ENCODE results near the gene CCDC69.
A peak's percentile ranks its signal among the peaks of the same experiment; 100 is the strongest.

The CCDC69 gene

DNA sequence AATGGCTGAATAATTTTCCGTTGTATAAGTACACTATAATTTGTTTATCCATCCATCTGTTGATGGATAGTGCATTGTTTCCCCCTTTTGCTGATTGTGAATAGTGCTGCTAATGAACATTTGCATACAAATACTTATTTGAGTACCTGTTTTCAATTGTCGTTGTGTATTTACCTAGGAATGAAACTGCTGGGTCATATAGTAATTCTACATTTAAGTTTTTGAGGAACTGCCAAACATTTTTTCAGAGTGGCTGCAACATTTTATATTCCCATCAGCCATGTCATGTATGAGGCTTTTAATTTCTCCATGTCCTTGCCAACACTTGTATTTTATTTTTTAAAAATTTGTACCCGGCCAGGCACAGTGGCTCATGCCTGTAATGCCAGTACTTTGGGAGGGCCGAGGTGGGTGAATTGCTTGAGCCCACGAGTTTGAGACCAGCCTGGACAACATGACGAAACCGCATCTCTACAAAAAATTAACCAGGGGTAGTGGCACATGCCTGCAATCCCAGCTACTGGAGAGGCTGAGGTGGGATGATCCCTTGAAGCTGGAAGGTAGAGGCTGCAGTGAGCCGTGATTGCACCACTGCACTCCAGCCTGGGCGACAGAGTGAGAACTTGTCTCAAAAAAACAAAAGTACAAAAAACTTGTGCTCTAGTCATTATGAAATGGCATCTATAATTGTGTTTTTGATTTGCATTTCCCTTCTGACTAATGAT is 64.1 kb downstream of the CCDC69 start:
- no peak for TF ChIP-seq JUND (IDR thresholded peaks at IDR 0.05; ENCODE audit: low read depth)
- in situ Hi-C loops (cut with HindIII; ENCODE audit: low pct_unique_long_range_greater_than_20kb, low sequenced_read_pairs): no loop called here
- no peak for DNase-seq (ENCODE audit: low read depth in 1 of 2, low spot score in 1 of 2)

DNA sequence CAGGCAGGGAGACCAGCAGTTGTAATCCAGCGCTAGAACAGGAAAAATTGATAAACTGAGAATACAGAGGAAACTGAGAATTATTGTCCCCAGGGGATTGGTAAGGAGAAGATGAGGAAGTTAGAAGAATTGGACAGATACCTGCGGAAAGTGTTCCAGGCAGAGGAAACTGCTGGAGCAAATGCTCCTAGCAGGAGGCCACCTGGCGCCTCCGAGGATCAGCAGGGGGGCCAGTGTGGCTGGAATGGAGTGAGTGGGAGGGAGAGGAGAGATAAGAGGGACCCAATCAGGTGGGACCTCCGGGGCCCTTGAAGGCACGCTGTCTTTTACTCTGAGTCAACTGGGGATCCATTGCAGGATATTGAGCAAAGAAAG is 65.6 kb downstream of the CCDC69 start:
- no peak for TF ChIP-seq JUND (IDR thresholded peaks at IDR 0.05; ENCODE audit: low read depth)
- in situ Hi-C loops (cut with HindIII; ENCODE audit: low pct_unique_long_range_greater_than_20kb, low sequenced_read_pairs): no loop called here
- DNase-seq (ENCODE audit: low read depth in 1 of 2, low spot score in 1 of 2): no peak

DNA sequence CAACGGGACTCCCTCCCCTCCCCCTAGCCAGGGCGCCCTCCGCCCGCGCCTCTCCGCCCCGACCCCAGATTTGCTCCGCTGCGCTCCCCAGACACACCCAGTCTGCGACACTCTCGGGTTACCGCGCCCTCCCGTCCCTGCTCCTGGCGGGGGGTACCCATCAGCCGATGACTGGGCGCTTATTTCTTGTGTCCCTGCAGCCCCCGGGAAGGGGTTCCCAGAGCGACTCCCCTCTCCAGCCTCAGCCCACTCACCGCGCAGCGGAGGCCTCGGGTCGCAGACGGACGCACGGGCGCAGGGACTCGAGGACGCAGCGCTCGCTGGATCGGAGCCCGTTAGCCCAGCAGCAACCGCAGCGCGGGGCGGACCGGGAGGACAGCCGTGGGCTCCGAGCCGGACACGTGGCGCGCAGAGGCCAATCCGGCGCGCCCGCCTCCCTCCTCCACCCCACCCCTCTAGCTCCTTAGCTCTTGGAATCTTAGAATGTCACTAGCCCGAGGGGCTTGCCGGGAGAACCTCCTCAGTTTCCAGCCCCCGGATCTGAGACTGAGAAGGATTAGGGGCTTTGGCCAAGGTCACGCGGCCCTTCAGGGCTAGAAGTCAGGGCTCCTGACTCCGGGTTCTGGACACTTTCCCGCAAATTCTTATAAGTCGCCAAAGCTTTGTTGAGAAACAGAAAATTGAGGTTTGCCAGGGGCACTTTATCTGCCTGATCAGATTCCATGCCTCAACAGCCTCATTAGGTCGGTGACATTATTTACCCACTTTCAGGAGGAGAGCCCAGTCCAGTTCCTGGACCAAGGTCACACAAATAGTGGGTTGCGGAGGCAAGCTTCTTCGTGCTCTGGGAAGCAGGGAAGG is 66.2 kb downstream of the CCDC69 start, which contains the start of gene ANXA6:
Gene ANXA6 (minus strand): TSS at position 354 of the 861 bp plus-strand sequence. CDS start 9,878 bp downstream, outside the sequence.
- in situ Hi-C loops (cut with HindIII; ENCODE audit: low pct_unique_long_range_greater_than_20kb, low sequenced_read_pairs): no loop called here
- DNase-seq (ENCODE audit: low read depth in 1 of 2, low spot score in 1 of 2): peak; percentile 97 to 98
- peak; percentile 86 for TF ChIP-seq JUND (IDR thresholded peaks at IDR 0.05; ENCODE audit: low read depth)

GRCh38 chr5:151156507-151157420 is 67.1 kb downstream of the CCDC69 start:
- DNase-seq (ENCODE audit: low read depth in 1 of 2, low spot score in 1 of 2): peak in 1 of 2 experiments; percentile 38
- no peak for TF ChIP-seq JUND (IDR thresholded peaks at IDR 0.05; ENCODE audit: low read depth)
- in situ Hi-C loops (cut with HindIII; ENCODE audit: low pct_unique_long_range_greater_than_20kb, low sequenced_read_pairs): no loop called here

GRCh38 chr5:151155775-151156506 is 68.0 kb downstream of the CCDC69 start:
- in situ Hi-C loops (cut with HindIII; ENCODE audit: low pct_unique_long_range_greater_than_20kb, low sequenced_read_pairs): no loop called here
- no peak for TF ChIP-seq JUND (IDR thresholded peaks at IDR 0.05; ENCODE audit: low read depth)
- peak; percentile 36 to 46 for DNase-seq (ENCODE audit: low read depth in 1 of 2, low spot score in 1 of 2)

DNA sequence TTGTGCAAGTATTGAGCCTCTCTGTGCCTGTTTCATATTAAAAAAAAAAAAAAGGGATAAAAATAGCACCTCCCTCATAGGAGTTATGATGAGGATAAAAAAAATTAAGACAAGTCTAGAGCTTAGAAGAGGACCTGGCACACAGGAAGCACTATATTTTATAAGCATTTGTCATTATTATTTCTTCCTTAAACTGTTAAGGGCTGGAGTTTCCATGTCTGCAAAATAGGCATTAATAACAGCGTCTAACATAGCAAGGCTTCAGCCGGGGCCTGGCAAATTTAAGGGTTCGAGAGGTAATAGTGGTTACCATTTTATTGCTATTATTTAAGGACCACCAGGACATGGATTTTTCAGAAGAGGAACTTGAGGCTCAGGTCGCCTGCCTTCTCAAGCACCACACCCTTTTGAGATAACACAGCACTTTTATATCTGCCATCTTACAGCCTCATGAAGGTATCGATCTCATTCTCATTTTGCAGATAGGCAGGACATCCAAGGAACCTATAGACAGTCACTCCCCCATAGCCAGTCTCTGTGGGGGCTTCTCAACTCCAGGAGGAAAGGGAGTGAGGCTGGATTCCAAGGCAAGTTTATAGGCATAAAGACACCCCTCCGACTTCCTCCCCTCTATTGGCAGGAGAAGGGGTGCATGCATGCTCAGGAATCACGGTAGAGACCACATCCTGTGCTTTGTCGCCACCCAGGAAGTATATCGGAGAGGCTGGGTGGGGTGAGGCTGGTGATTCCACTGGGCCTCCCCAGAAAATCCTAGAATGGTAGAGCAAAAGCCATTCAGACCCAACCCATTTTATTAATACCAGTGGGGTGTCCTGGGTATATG is 68.7 kb downstream of the CCDC69 start:
- in situ Hi-C loops (cut with HindIII; ENCODE audit: low pct_unique_long_range_greater_than_20kb, low sequenced_read_pairs): no loop called here

GRCh38 chr5:151153766-151154272 is 70.1 kb downstream of the CCDC69 start:
- in situ Hi-C loops (cut with HindIII; ENCODE audit: low pct_unique_long_range_greater_than_20kb, low sequenced_read_pairs): no loop called here
- TF ChIP-seq JUND (IDR thresholded peaks at IDR 0.05; ENCODE audit: low read depth): no peak
- no peak for DNase-seq (ENCODE audit: low read depth in 1 of 2, low spot score in 1 of 2)

More for the DNA sequence above, 68.7 kb downstream of the CCDC69 start:
- no peak for TF ChIP-seq JUND (IDR thresholded peaks at IDR 0.05; ENCODE audit: low read depth)
- no peak for DNase-seq (ENCODE audit: low read depth in 1 of 2, low spot score in 1 of 2)

DNA sequence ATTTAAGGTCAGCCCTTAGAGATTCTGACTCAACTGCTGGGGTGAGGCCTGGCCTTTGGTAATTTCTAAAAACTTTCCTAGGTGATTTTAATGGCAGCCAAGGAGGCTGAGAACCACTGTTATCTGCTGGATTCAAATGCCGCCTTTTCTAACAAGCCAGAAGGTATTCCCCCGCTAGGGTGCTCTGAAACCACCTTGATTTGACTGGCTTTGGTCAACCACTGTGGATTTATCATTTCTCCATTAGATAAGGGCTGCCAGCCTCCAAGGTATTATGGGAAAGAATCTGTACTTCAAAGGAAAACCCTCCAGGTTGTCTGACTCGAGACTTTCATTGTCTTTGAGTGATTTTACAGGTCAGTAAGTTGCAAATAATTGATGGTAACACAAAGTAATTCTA is 70.6 kb downstream of the CCDC69 start:
- TF ChIP-seq JUND (IDR thresholded peaks at IDR 0.05; ENCODE audit: low read depth): no peak
- in situ Hi-C loops (cut with HindIII; ENCODE audit: low pct_unique_long_range_greater_than_20kb, low sequenced_read_pairs): no loop called here
- no peak for DNase-seq (ENCODE audit: low read depth in 1 of 2, low spot score in 1 of 2)

DNA sequence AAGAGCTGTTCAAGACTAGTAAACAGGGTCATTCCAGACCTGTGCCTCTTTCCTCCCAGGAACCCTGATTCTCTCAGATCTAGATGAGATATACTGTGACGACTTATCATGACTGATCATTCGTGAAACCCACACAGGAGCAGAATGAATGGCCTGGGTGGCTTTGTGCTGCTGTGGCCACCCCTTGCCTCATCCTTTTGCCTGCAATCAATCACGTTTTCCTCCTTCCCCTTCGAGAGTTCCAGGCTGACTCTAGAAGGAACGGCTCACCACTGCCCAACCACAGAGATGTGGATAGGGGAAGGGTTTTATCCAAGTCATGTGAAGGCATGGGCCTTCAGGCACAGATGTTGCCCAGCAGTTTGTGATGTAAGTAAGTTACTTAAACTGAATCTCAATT is 72.1 kb downstream of the CCDC69 start:
- in situ Hi-C loops (cut with HindIII; ENCODE audit: low pct_unique_long_range_greater_than_20kb, low sequenced_read_pairs): no loop called here
- no peak for DNase-seq (ENCODE audit: low read depth in 1 of 2, low spot score in 1 of 2)

GRCh38 chr5:151151263-151151660 is 72.6 kb downstream of the CCDC69 start:
- no peak for DNase-seq (ENCODE audit: low read depth in 1 of 2, low spot score in 1 of 2)
- no peak for TF ChIP-seq JUND (IDR thresholded peaks at IDR 0.05; ENCODE audit: low read depth)
- in situ Hi-C loops (cut with HindIII; ENCODE audit: low pct_unique_long_range_greater_than_20kb, low sequenced_read_pairs): no loop called here

More for the DNA sequence above, 72.1 kb downstream of the CCDC69 start:
- TF ChIP-seq JUND (IDR thresholded peaks at IDR 0.05; ENCODE audit: low read depth): no peak
